Astrocyte (in vitro differentiated cells and primary cell): Measurements from ENCODE around the gene DNAJC10. TPM values are rescaled to one million over a fixed set of nuclear protein-coding genes. Genes with fewer than 3 reads are reported as not detected.
"Not testable (repeated sequence)": the region's sequence is repeated elsewhere in the genome, so short reads cannot be mapped to it uniquely, and the experiment has no call there.

ENCODE experiments used
- DNase-seq: peaks from one replicate; pipeline ENCODE4 v3.0.0-alpha.2; 2010; ENCODE audit warnings: low read depth
- FAIRE-seq: peaks from 2 replicates; lab custom pipeline; 2011; peaks lifted over from hg19 to GRCh38; lab: Jason Lieb, UNC
- H2AFZ ChIP-seq: 2 replicates; pipeline ENCODE4 v1.6.0; 2012; ENCODE audit warnings: low read depth, low read length, inconsistent platforms
- H3K27ac ChIP-seq: 2 replicates; pipeline ENCODE4 v1.5.1; 2011; ENCODE audit warnings: low read depth, low read length, inconsistent platforms
- H3K27me3 ChIP-seq: 2 replicates; pipeline ENCODE4 v1.6.0; 2011; ENCODE audit warnings: low read length, inconsistent platforms; ENCODE audit not compliant: insufficient read depth
- H3K36me3 ChIP-seq: 2 replicates; pipeline ENCODE4 v1.5.1; 2011; ENCODE audit warnings: low read length, inconsistent platforms; ENCODE audit not compliant: insufficient read depth
- H3K4me1 ChIP-seq: 2 replicates; pipeline ENCODE4 v1.5.1; 2011; ENCODE audit warnings: low read length, inconsistent platforms; ENCODE audit not compliant: insufficient read depth
- H3K4me2 ChIP-seq: 2 replicates; pipeline ENCODE4 v1.6.0; 2012; ENCODE audit warnings: low read length, inconsistent platforms
- H3K4me3 ChIP-seq: 2 replicates; pipeline ENCODE4 v1.5.1; 2011; ENCODE audit warnings: low read depth, mild to moderate bottlenecking, low read length, inconsistent platforms; ENCODE audit not compliant: insufficient read depth
- H3K79me2 ChIP-seq: 2 replicates; pipeline ENCODE4 v1.6.0; 2012; ENCODE audit warnings: mild to moderate bottlenecking, low read length, inconsistent platforms; ENCODE audit not compliant: insufficient read depth
- H3K9ac ChIP-seq: 2 replicates; pipeline ENCODE4 v1.6.0; 2012; ENCODE audit warnings: mild to moderate bottlenecking, low read length, inconsistent platforms
- H3K9me3 ChIP-seq: 2 replicates; pipeline ENCODE4 v1.5.1; 2012; ENCODE audit warnings: low read depth, mild to moderate bottlenecking, low read length, inconsistent platforms; ENCODE audit not compliant: insufficient read depth
- H4K20me1 ChIP-seq: 2 replicates; pipeline ENCODE4 v1.6.0; 2012; ENCODE audit warnings: low read length, inconsistent platforms; ENCODE audit not compliant: insufficient read depth
- H3K27ac Mint-ChIP-seq: one replicate; pipeline ENCODE4 v1.8.0; 2021; ENCODE audit warnings: mild to moderate bottlenecking, mixed read lengths; ENCODE audit not compliant: unreplicated experiment
- H3K27me3 Mint-ChIP-seq: one replicate; pipeline ENCODE4 v1.8.0; 2021; ENCODE audit warnings: low read depth, mixed read lengths; ENCODE audit not compliant: unreplicated experiment
- H3K36me3 Mint-ChIP-seq: one replicate; pipeline ENCODE4 v1.8.0; 2021; ENCODE audit warnings: low read depth, mixed read lengths; ENCODE audit not compliant: unreplicated experiment
- H3K4me1 Mint-ChIP-seq: one replicate; pipeline ENCODE4 v1.8.0; 2021; ENCODE audit warnings: low read depth, mixed read lengths; ENCODE audit not compliant: unreplicated experiment
- H3K4me3 Mint-ChIP-seq: one replicate; pipeline ENCODE4 v1.8.0; 2021; ENCODE audit warnings: mild to moderate bottlenecking, moderate library complexity, mixed read lengths; ENCODE audit not compliant: unreplicated experiment
- H3K9me3 Mint-ChIP-seq: one replicate; pipeline ENCODE4 v1.8.0; 2021; ENCODE audit warnings: mild to moderate bottlenecking, mixed read lengths; ENCODE audit not compliant: unreplicated experiment
- CTCF ChIP-seq: IDR thresholded peaks from 2 replicates; pipeline ENCODE4 v1.5.1; 2011; ENCODE audit warnings: low read depth, mild to moderate bottlenecking, inconsistent platforms, low read length, moderate library complexity; ENCODE audit not compliant: insufficient read depth
- EZH2 ChIP-seq: IDR thresholded peaks from 2 replicates; pipeline ENCODE4 v1.6.1; 2012; ENCODE audit warnings: mild to moderate bottlenecking, low read length, inconsistent platforms; ENCODE audit not compliant: insufficient read depth
- total RNA-seq: library from RNA; stranded (reverse); gene quantifications from 2 replicates; pipeline ENCODE4 v1.2.1, GENCODE V29; 2021

The DNAJC10 gene
- total RNA-seq, 1 donor from 2014 or later = 169 TPM

GRCh38 chr2:182717816-182718215 is 1.8 kb downstream of the DNAJC10 start:
- peak overlapping the region; percentile 100 for H3K4me2 ChIP-seq
- TF ChIP-seq EZH2 (no peak), CTCF (no peak)
- no peaks in the 10 kb centered on the region for H3K27me3 Mint-ChIP-seq
- no peaks in the 10 kb centered on the region for H4K20me1 ChIP-seq
- no peaks in the 10 kb centered on the region for H3K36me3 Mint-ChIP-seq
- peaks cover 21% of the 10 kb centered on the region for H3K36me3 ChIP-seq
- FAIRE-seq = no peak
- peaks cover 15% of the 10 kb centered on the region for H3K4me1 ChIP-seq
- peak overlapping the region; percentile 96 for H3K9ac ChIP-seq
- H3K4me3 ChIP-seq = no peak overlapping the region
- H3K9me3 Mint-ChIP-seq = no peaks in the 10 kb centered on the region
- H3K4me3 Mint-ChIP-seq = no peak overlapping the region
- peaks cover 26% of the 10 kb centered on the region for H3K79me2 ChIP-seq
- H3K27me3 ChIP-seq = no peaks in the 10 kb centered on the region
- H3K4me1 Mint-ChIP-seq = peaks cover 11% of the 10 kb centered on the region
- H3K27ac Mint-ChIP-seq = no peak overlapping the region
- no peak overlapping the region for H3K27ac ChIP-seq
- DNase-seq = no peak
- no peak overlapping the region for H2AFZ ChIP-seq
- H3K9me3 ChIP-seq = no peaks in the 10 kb centered on the region

- H4K20me1 ChIP-seq = no peaks in the 10 kb centered on the region
- no peak overlapping the region for H3K9ac ChIP-seq
- no peak overlapping the region for H3K4me3 ChIP-seq
- H3K9me3 ChIP-seq = no peaks in the 10 kb centered on the region
- H3K79me2 ChIP-seq = peaks cover 26% of the 10 kb centered on the region
- TF ChIP-seq EZH2 (no peak), CTCF (no peak)
- Mint-ChIP-seq H3K4me3 (no peak overlapping the region), H3K9me3 (no peaks in the 10 kb centered on the region), H3K27ac (no peak overlapping the region), H3K36me3 (no peaks in the 10 kb centered on the region), H3K4me1 (peaks cover 11% of the 10 kb centered on the region), H3K27me3 (no peaks in the 10 kb centered on the region)
- H3K4me1 ChIP-seq = peaks cover 15% of the 10 kb centered on the region
- DNase-seq = no peak
- no peaks in the 10 kb centered on the region for H3K27me3 ChIP-seq
- H3K27ac ChIP-seq = no peak overlapping the region
- H2AFZ ChIP-seq = no peak overlapping the region
- FAIRE-seq = no peak
- no peak overlapping the region for H3K4me2 ChIP-seq
- peaks cover 26% of the 10 kb centered on the region for H3K36me3 ChIP-seq
Observed at GRCh38 chr2:182718459-182718858, 2.4 kb downstream of the DNAJC10 start.

- not testable (repeated sequence) for H3K36me3 Mint-ChIP-seq, H3K9ac ChIP-seq, FAIRE-seq, H4K20me1 ChIP-seq, H3K4me2 ChIP-seq, H3K9me3 ChIP-seq, H3K4me3 ChIP-seq, H3K27me3 ChIP-seq, H3K27me3 Mint-ChIP-seq, H2AFZ ChIP-seq, H3K9me3 Mint-ChIP-seq, H3K4me1 Mint-ChIP-seq, H3K27ac Mint-ChIP-seq, DNase-seq, H3K27ac ChIP-seq, H3K4me3 Mint-ChIP-seq
- Histone ChIP-seq H3K4me1 (peaks cover 15% of the 10 kb centered on the region), H3K79me2 (peaks cover 26% of the 10 kb centered on the region), H3K36me3 (peaks cover 28% of the 10 kb centered on the region)
Observed at GRCh38 chr2:182719116-182719515, 3.1 kb downstream of the DNAJC10 start.
